H1 (cell line): ENCODE measurements around the gene HLA-DOB. TPM values are rescaled to one million over a fixed set of nuclear protein-coding genes. Genes with fewer than 3 reads are reported as not detected.

Experiments used
- KDM4A ChIP-seq: IDR thresholded peaks from one replicate; pipeline ENCODE4 v1.7.1; 2012; ENCODE audit warnings: low read depth, mild to moderate bottlenecking, moderate library complexity, low read length, inconsistent platforms; ENCODE audit not compliant: severe bottlenecking
- NANOG ChIP-seq: IDR thresholded peaks from 2 replicates; pipeline ENCODE4 v1.6.1; 2011; ENCODE audit warnings: low read length, low read depth, mild to moderate bottlenecking, inconsistent platforms; ENCODE audit not compliant: insufficient read depth, poor library complexity, severe bottlenecking
- NRF1 ChIP-seq: IDR thresholded peaks from 2 replicates; pipeline ENCODE4 v1.6.1; 2011; ENCODE audit warnings: mild to moderate bottlenecking, low read depth, low read length, improper control_type of control experiment
- TEAD4 ChIP-seq: IDR thresholded peaks from 2 replicates; pipeline ENCODE4 v1.6.1; 2012; ENCODE audit warnings: low read depth, low read length, inconsistent platforms, mixed read lengths
- polyA plus RNA-seq, 7 experiments: library from polyadenylated mRNA; depleted of rRNA in 3 of 7; stranded (reverse) in 5 of 7; unstranded in 2 of 7; fragments of >200 nt in 5 of 7; fragments of 200-250 nt in 2 of 7; gene quantifications; 1 replicate in 5 of 7; 2 replicates in 1 of 7; 4 replicates in 1 of 7; pipeline versions ENCODE4 v1.2.1 to v1.2.3, GENCODE V29; 2011 to 2013; ENCODE audit warnings: missing spikeins in 2 of 7, mixed read lengths in 2 of 7
- total RNA-seq: library from RNA; stranded (reverse); fragmentation: NEBNext Ultra II Directional; extraction: Animal tissue kit (Norgen Biotek cat#: 25700); gene quantifications from 2 replicates; pipeline ENCODE4 v1.2.1, GENCODE V29; 2021
- TF ChIP-seq, protein P1 (sequence below): IDR thresholded peaks from 2 replicates; pipeline ENCODE4 v1.6.1; 2012; ENCODE audit warnings: low read length, inconsistent platforms
- TF ChIP-seq, protein P2 (sequence below): fragments of 300-600 bp; sonication (generic); IDR thresholded peaks from 2 replicates; pipeline ENCODE4 v1.7.1; 2012; ENCODE audit warnings: low read length, moderate library complexity, mild to moderate bottlenecking, inconsistent platforms; ENCODE audit not compliant: insufficient replicate concordance

HLA-DOB gene
- total and polyA plus RNA-seq, 2 of the 8 experiments (the other 6 are each of a cell fraction or from before 2014, with no cell fraction given): 0.35 TPM; not detected in 1

DNA sequence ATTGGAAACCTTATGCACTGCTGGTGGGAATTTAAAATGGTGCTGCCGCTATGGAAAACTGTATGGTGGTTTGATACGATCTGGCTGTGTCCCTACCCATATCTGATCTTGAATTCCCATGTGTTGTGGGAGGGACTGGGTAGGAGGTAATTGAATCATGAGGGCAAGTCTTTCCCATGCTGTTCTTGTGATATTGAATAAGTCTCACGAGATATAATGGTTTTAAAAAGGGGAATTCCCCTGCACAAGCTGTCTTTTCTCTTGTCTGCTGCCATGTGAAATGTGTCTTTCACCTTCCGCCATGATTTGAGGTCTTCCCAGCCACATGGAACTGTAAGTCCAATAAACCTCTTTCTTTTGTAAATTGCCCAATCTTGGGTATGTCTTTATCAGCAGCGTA lies 16.9 kb upstream of the HLA-DOB start (continued):
- TF ChIP-seq, protein P1, sequence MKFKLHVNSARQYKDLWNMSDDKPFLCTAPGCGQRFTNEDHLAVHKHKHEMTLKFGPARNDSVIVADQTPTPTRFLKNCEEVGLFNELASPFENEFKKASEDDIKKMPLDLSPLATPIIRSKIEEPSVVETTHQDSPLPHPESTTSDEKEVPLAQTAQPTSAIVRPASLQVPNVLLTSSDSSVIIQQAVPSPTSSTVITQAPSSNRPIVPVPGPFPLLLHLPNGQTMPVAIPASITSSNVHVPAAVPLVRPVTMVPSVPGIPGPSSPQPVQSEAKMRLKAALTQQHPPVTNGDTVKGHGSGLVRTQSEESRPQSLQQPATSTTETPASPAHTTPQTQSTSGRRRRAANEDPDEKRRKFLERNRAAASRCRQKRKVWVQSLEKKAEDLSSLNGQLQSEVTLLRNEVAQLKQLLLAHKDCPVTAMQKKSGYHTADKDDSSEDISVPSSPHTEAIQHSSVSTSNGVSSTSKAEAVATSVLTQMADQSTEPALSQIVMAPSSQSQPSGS: no peak
- TF ChIP-seq NRF1: no peak
- TF ChIP-seq KDM4A: no peak
- TF ChIP-seq, protein P2, sequence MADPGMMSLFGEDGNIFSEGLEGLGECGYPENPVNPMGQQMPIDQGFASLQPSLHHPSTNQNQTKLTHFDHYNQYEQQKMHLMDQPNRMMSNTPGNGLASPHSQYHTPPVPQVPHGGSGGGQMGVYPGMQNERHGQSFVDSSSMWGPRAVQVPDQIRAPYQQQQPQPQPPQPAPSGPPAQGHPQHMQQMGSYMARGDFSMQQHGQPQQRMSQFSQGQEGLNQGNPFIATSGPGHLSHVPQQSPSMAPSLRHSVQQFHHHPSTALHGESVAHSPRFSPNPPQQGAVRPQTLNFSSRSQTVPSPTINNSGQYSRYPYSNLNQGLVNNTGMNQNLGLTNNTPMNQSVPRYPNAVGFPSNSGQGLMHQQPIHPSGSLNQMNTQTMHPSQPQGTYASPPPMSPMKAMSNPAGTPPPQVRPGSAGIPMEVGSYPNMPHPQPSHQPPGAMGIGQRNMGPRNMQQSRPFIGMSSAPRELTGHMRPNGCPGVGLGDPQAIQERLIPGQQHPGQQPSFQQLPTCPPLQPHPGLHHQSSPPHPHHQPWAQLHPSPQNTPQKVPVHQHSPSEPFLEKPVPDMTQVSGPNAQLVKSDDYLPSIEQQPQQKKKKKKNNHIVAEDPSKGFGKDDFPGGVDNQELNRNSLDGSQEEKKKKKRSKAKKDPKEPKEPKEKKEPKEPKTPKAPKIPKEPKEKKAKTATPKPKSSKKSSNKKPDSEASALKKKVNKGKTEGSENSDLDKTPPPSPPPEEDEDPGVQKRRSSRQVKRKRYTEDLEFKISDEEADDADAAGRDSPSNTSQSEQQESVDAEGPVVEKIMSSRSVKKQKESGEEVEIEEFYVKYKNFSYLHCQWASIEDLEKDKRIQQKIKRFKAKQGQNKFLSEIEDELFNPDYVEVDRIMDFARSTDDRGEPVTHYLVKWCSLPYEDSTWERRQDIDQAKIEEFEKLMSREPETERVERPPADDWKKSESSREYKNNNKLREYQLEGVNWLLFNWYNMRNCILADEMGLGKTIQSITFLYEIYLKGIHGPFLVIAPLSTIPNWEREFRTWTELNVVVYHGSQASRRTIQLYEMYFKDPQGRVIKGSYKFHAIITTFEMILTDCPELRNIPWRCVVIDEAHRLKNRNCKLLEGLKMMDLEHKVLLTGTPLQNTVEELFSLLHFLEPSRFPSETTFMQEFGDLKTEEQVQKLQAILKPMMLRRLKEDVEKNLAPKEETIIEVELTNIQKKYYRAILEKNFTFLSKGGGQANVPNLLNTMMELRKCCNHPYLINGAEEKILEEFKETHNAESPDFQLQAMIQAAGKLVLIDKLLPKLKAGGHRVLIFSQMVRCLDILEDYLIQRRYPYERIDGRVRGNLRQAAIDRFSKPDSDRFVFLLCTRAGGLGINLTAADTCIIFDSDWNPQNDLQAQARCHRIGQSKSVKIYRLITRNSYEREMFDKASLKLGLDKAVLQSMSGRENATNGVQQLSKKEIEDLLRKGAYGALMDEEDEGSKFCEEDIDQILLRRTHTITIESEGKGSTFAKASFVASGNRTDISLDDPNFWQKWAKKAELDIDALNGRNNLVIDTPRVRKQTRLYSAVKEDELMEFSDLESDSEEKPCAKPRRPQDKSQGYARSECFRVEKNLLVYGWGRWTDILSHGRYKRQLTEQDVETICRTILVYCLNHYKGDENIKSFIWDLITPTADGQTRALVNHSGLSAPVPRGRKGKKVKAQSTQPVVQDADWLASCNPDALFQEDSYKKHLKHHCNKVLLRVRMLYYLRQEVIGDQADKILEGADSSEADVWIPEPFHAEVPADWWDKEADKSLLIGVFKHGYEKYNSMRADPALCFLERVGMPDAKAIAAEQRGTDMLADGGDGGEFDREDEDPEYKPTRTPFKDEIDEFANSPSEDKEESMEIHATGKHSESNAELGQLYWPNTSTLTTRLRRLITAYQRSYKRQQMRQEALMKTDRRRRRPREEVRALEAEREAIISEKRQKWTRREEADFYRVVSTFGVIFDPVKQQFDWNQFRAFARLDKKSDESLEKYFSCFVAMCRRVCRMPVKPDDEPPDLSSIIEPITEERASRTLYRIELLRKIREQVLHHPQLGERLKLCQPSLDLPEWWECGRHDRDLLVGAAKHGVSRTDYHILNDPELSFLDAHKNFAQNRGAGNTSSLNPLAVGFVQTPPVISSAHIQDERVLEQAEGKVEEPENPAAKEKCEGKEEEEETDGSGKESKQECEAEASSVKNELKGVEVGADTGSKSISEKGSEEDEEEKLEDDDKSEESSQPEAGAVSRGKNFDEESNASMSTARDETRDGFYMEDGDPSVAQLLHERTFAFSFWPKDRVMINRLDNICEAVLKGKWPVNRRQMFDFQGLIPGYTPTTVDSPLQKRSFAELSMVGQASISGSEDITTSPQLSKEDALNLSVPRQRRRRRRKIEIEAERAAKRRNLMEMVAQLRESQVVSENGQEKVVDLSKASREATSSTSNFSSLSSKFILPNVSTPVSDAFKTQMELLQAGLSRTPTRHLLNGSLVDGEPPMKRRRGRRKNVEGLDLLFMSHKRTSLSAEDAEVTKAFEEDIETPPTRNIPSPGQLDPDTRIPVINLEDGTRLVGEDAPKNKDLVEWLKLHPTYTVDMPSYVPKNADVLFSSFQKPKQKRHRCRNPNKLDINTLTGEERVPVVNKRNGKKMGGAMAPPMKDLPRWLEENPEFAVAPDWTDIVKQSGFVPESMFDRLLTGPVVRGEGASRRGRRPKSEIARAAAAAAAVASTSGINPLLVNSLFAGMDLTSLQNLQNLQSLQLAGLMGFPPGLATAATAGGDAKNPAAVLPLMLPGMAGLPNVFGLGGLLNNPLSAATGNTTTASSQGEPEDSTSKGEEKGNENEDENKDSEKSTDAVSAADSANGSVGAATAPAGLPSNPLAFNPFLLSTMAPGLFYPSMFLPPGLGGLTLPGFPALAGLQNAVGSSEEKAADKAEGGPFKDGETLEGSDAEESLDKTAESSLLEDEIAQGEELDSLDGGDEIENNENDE: no peak
- TF ChIP-seq NANOG: no peak
- TF ChIP-seq TEAD4: no peak
- TF ChIP-seq, all 59 proteins: peak for 0
